SK-N-SH (cell line): ENCODE results near the gene LRMDA. TPM values are rescaled to one million over a fixed set of nuclear protein-coding genes. Genes with fewer than 3 reads are reported as not detected.

Experiments used
- CTCF ChIA-PET: fragments of 300-600, 350-600 bp; formaldehyde crosslinking; extraction: SDS; loops from one replicate; lab custom pipeline; 2021; lab: Yijun Ruan, JAX
- POLR2A ChIA-PET: fragments of 350-600 bp; sonication (Branson Sonifier 250); formaldehyde crosslinking; extraction: SDS; loops from one replicate; lab custom pipeline; 2020; ENCODE audit warnings: antibody characterized with exemption, inconsistent platforms; lab: Yijun Ruan, JAX
- DNase-seq: peaks from one replicate; pipeline ENCODE4 v3.0.0; 2012
- H2AFZ ChIP-seq: fragments of 200-600 bp; sonication (generic); 2 replicates; pipeline ENCODE4 v1.8.1; 2016; ENCODE audit warnings: antibody characterized with exemption, mild to moderate bottlenecking, low read depth
- H3F3A ChIP-seq: fragments of 200-600 bp; sonication (generic); replicated peaks from 2 replicates; pipeline ENCODE3; 2016; ENCODE audit warnings: antibody characterized with exemption, mild to moderate bottlenecking; ENCODE audit not compliant: insufficient read depth
- H3K27ac ChIP-seq, 2 experiments: fragments of 200-500 bp in 1 of 2; fragments of 200-600 bp in 1 of 2; sonication (Bioruptor generic) in 1 of 2; sonication (generic), shearing (Covaris generic) in 1 of 2; 2 replicates each; pipeline versions ENCODE4 v1.5.1 to v1.6.1; 2014 to 2016; ENCODE audit warnings: low read depth in 2 of 2, inconsistent platforms in 1 of 2, low read length in 1 of 2, mild to moderate bottlenecking in 1 of 2, mixed read lengths in 1 of 2
- H3K27me3 ChIP-seq: fragments of 200-600 bp; sonication (generic), shearing (Covaris generic); 2 replicates; pipeline ENCODE4 v1.6.1; 2016; ENCODE audit warnings: mixed run types; ENCODE audit not compliant: insufficient read depth
- H3K36me3 ChIP-seq, 2 experiments: fragments of 200-500 bp in 1 of 2; fragments of 200-600 bp in 1 of 2; sonication (Bioruptor generic) in 1 of 2; sonication (generic) in 1 of 2; replicated peaks in 1 of 2; 2 replicates each; pipeline versions ENCODE3 to v1.5.1; 2014 to 2016; ENCODE audit warnings: low read length in 1 of 2, mild to moderate bottlenecking in 1 of 2; ENCODE audit not compliant: insufficient read depth in 2 of 2, control insufficient read depth in 1 of 2
- H3K4me1 ChIP-seq, 2 experiments: fragments of 200-500 bp in 1 of 2; fragments of 200-600 bp in 1 of 2; sonication (Bioruptor generic) in 1 of 2; sonication (generic), shearing (Covaris generic) in 1 of 2; 2 replicates each; pipeline versions ENCODE4 v1.5.1 to v1.6.1; 2014 to 2016; ENCODE audit warnings: low read depth in 1 of 2, low read length in 1 of 2, mixed run types in 1 of 2; ENCODE audit not compliant: insufficient read depth in 2 of 2, control insufficient read depth in 1 of 2
- H3K4me2 ChIP-seq: fragments of 200-600 bp; sonication (generic), shearing (Covaris generic); 2 replicates; pipeline ENCODE4 v1.6.1; 2017; ENCODE audit warnings: mixed run types
- H3K4me3 ChIP-seq, 2 experiments: fragments of 200-500 bp in 1 of 2; fragments of 200-600 bp in 1 of 2; sonication (Bioruptor generic) in 1 of 2; sonication (generic), shearing (Covaris generic) in 1 of 2; 2 replicates each; pipeline versions ENCODE4 v1.5.1 to v1.8.1; 2014 to 2016; ENCODE audit warnings: low read depth in 2 of 2, inconsistent platforms in 1 of 2, low read length in 1 of 2, mild to moderate bottlenecking in 1 of 2, mixed read lengths in 1 of 2, moderate library complexity in 1 of 2
- H3K79me2 ChIP-seq: fragments of 200-600 bp; sonication (generic); 2 replicates; pipeline ENCODE4 v1.8.1; 2017; ENCODE audit warnings: mild to moderate bottlenecking; ENCODE audit not compliant: insufficient read depth
- H3K9ac ChIP-seq: fragments of 200-600 bp; sonication (generic); 2 replicates; pipeline ENCODE4 v1.6.1; 2017; ENCODE audit warnings: mixed run types
- H3K9me2 ChIP-seq: fragments of 200-600 bp; sonication (generic); 2 replicates; pipeline ENCODE4 v1.6.1; 2017; ENCODE audit warnings: mixed run types
- H3K9me3 ChIP-seq: fragments of 200-600 bp; sonication (generic); 2 replicates; pipeline ENCODE4 v1.6.1; 2017; ENCODE audit warnings: mixed run types, mild to moderate bottlenecking, moderate library complexity
- H4K20me1 ChIP-seq: fragments of 200-600 bp; sonication (generic); 2 replicates; pipeline ENCODE4 v1.6.1; 2017; ENCODE audit warnings: mild to moderate bottlenecking, mixed run types; ENCODE audit not compliant: insufficient read depth
- CHD2 ChIP-seq: fragments of 150-350 bp; IDR thresholded peaks from 2 replicates; pipeline ENCODE4 v1.6.1; 2018; ENCODE audit warnings: low read length; ENCODE audit not compliant: partially characterized antibody
- ELF1 ChIP-seq: IDR thresholded peaks from 2 replicates; pipeline ENCODE4 v1.4.0; 2012
- EP300 ChIP-seq, 2 experiments: IDR thresholded peaks; 2 replicates each; pipeline versions ENCODE4 v1.4.0 to v1.6.1; 2012; ENCODE audit warnings: borderline replicate concordance in 1 of 2, low read depth in 1 of 2, low read length in 1 of 2
- EZH2phosphoT487 ChIP-seq: fragments of 200-600 bp; sonication (generic); IDR thresholded peaks from 2 replicates; pipeline ENCODE4 v1.6.1; 2017; ENCODE audit warnings: low read depth, mixed run types, mild to moderate bottlenecking, antibody characterized with exemption, moderate library complexity, borderline replicate concordance
- FOXM1 ChIP-seq: IDR thresholded peaks from 2 replicates; pipeline ENCODE4 v1.4.0; 2012; ENCODE audit warnings: low read depth, mild to moderate bottlenecking
- GATA2 ChIP-seq: sonication (generic); formaldehyde crosslinking; IDR thresholded peaks from 2 replicates; pipeline ENCODE4 v1.5.0; 2020; ENCODE audit warnings: mild to moderate bottlenecking, missing genetic modification reagents
- IRF3 ChIP-seq: fragments of 150-350 bp; IDR thresholded peaks from 2 replicates; pipeline ENCODE4 v1.6.1; 2016; ENCODE audit warnings: mild to moderate bottlenecking, low read depth, low read length
- NFIC ChIP-seq: IDR thresholded peaks from 2 replicates; pipeline ENCODE4 v1.4.0; 2012; ENCODE audit warnings: borderline replicate concordance
- NRF1 ChIP-seq: IDR thresholded peaks from 2 replicates; pipeline ENCODE4 v1.6.1; 2012; ENCODE audit warnings: low read depth, mild to moderate bottlenecking, low read length
- POLR2AphosphoS5 ChIP-seq: IDR thresholded peaks from 2 replicates; pipeline ENCODE4 v1.6.1; 2012; ENCODE audit warnings: low read depth, low read length
- RAD21 ChIP-seq: IDR thresholded peaks from 2 replicates; pipeline ENCODE4 v1.6.1; 2012; ENCODE audit warnings: mild to moderate bottlenecking, low read length
- RFX5 ChIP-seq: IDR thresholded peaks from 2 replicates; pipeline ENCODE4 v1.6.1; 2012; ENCODE audit warnings: mild to moderate bottlenecking, improper control_type of control experiment, low read length
- SIN3A ChIP-seq: IDR thresholded peaks from 2 replicates; pipeline ENCODE4 v1.6.1; 2012; ENCODE audit warnings: low read depth, mild to moderate bottlenecking, low read length, moderate library complexity, borderline replicate concordance
- TAF1 ChIP-seq: IDR thresholded peaks from 2 replicates; pipeline ENCODE4 v1.6.1; 2012; ENCODE audit warnings: low read depth, mild to moderate bottlenecking, low read length, moderate library complexity, borderline replicate concordance
- TEAD4 ChIP-seq: IDR thresholded peaks from 2 replicates; pipeline ENCODE4 v1.4.0; 2012; ENCODE audit warnings: mild to moderate bottlenecking, borderline replicate concordance; ENCODE audit not compliant: insufficient read depth
- USF1 ChIP-seq: IDR thresholded peaks from 2 replicates; pipeline ENCODE4 v1.4.0; 2012; ENCODE audit warnings: low read depth, borderline replicate concordance
- USF2 ChIP-seq: fragments of 150-350 bp; IDR thresholded peaks from 2 replicates; pipeline ENCODE4 v1.6.1; 2017; ENCODE audit warnings: antibody characterized with exemption, low read length, low read depth, borderline replicate concordance
- YY1 ChIP-seq: IDR thresholded peaks from 2 replicates; pipeline ENCODE4 v1.4.0; 2012; ENCODE audit warnings: low read depth, mild to moderate bottlenecking
- WGBS: methylation state at CpG from one replicate; pipeline ENCODE4 v1.1.6; 2017; ENCODE audit warnings: low lambda C conversion rate; 5-methylcytosine and 5-hydroxymethylcytosine counted together
- polyA plus RNA-seq, 3 experiments: library from polyadenylated mRNA; depleted of rRNA; stranded (reverse); fragments of >200 nt; gene quantifications; 2 replicates each; pipeline ENCODE4 v1.2.3, GENCODE V29; 2012
- TF ChIP-seq, protein P1 (sequence below): IDR thresholded peaks from 2 replicates; pipeline ENCODE4 v1.4.0; 2012; ENCODE audit warnings: low read depth

Gene LRMDA
- polyA plus RNA-seq, 1 of the 3 experiments (the other 2 are of a cell fraction), result 0.95 TPM

GRCh38 chr10:75887992-75888680 lies 456.7 kb downstream of the LRMDA start:
- POLR2A ChIA-PET, result no interaction called here

GRCh38 chr10:75889051-75889450 lies 457.6 kb downstream of the LRMDA start:
- Histone ChIP-seq H3K9ac (no peak overlapping the region), H3K27me3 (no peaks in the 10 kb centered on the region), H3K4me3 (no peak overlapping the region), H3F3A (no peaks in the 10 kb centered on the region), H3K79me2 (no peaks in the 10 kb centered on the region), H2AFZ (no peak overlapping the region), H3K9me3 (no peaks in the 10 kb centered on the region), H3K9me2 (no peaks in the 10 kb centered on the region), H3K36me3 (no peaks in the 10 kb centered on the region), H3K4me2 (no peak overlapping the region), H3K27ac (no peak overlapping the region), H3K4me1 (no peaks in the 10 kb centered on the region), H4K20me1 (no peaks in the 10 kb centered on the region)
- WGBS, result 82% methylated on average over 2 of the region's 2 CpGs
- ChIA-PET POLR2A (no interaction called here), CTCF (interaction anchor here (1.5 kb wide), 1 partner anchor 20 kb away, joined by 3 read pairs; no protein-coding TSS in a partner anchor)
- TF ChIP-seq IRF3 (no peak), USF2 (no peak), YY1 (no peak), EZH2phosphoT487 (no peak), TEAD4 (no peak), NFIC (no peak), GATA2 (no peak), ELF1 (no peak), RAD21 (no peak), SIN3A (no peak), POLR2AphosphoS5 (no peak), EP300 (IDR thresholded peaks at IDR 0.05; ENCODE audit: borderline replicate concordance in 1 of 2, low read depth in 1 of 2, low read length in 1 of 2) (no peak), FOXM1 (no peak), NRF1 (no peak), USF1 (no peak)
- TF ChIP-seq, protein P1, sequence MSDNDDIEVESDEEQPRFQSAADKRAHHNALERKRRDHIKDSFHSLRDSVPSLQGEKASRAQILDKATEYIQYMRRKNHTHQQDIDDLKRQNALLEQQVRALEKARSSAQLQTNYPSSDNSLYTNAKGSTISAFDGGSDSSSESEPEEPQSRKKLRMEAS, result no peak
- no peak for DNase-seq

More at GRCh38 chr10:75887992-75888680, 456.7 kb downstream of the LRMDA start:
- WGBS, result 66% methylated on average over 11 of the region's 11 CpGs
- CTCF ChIA-PET, result interaction anchor here (0.7 to 1.5 kb wide), 2 partner anchors 21 to 22 kb away, joined by 3 read pairs; no protein-coding TSS in a partner anchor
- Histone ChIP-seq H3K27ac (no peak overlapping the region), H3K4me3 (no peak overlapping the region), H4K20me1 (no peaks in the 10 kb centered on the region), H3K9ac (no peak overlapping the region), H3K4me1 (no peaks in the 10 kb centered on the region), H2AFZ (no peak overlapping the region), H3K79me2 (no peaks in the 10 kb centered on the region), H3K27me3 (no peaks in the 10 kb centered on the region), H3K9me2 (no peaks in the 10 kb centered on the region), H3K4me2 (no peak overlapping the region), H3K36me3 (no peaks in the 10 kb centered on the region), H3K9me3 (no peaks in the 10 kb centered on the region), H3F3A (no peaks in the 10 kb centered on the region)
- TF ChIP-seq EP300 (IDR thresholded peaks at IDR 0.05; ENCODE audit: borderline replicate concordance in 1 of 2, low read depth in 1 of 2, low read length in 1 of 2) (no peak), POLR2AphosphoS5 (no peak), TAF1 (no peak), CHD2 (no peak), RFX5 (no peak)
- TF ChIP-seq, protein P1, result no peak
- no peak for DNase-seq
